ENCODE data around the gene APOL1. TPM values are rescaled to one million over a fixed set of nuclear protein-coding genes. Genes with fewer than 3 reads are reported as not detected.

The APOL1 gene
- total RNA-seq, 1 experiment from 2014 or later = 0.30 TPM

DNA sequence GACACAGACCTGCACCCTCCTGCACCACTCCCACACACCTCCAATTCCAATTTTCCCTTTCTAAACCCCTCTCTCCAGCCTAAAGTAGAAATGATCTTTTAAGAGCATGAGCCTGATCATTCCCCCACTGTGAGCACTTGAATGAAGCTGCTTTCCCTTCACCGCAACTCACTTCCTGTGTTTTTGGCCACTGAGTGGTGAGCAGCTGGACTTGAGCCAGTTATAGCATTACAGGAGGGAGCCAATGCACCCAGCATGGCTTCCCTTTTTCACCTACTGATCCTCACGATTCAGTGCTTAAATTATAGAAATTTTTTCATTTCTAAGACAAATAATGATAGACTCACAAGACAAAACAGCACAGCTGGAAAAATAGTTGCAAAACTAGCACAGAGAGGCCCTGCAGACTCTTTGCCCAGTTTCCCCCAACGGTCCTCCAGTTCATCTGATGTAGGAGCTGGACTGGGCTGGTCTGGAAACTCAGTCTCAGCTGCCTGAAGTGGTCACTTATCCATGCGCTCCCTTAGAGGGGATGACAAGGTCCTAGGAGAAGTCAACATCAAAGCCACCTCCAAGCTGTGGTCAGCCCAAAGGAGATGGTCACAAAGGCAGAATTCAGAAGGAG lies 41.6 kb upstream of the APOL1 start (continued):
- TF ChIP-seq, protein P1, sequence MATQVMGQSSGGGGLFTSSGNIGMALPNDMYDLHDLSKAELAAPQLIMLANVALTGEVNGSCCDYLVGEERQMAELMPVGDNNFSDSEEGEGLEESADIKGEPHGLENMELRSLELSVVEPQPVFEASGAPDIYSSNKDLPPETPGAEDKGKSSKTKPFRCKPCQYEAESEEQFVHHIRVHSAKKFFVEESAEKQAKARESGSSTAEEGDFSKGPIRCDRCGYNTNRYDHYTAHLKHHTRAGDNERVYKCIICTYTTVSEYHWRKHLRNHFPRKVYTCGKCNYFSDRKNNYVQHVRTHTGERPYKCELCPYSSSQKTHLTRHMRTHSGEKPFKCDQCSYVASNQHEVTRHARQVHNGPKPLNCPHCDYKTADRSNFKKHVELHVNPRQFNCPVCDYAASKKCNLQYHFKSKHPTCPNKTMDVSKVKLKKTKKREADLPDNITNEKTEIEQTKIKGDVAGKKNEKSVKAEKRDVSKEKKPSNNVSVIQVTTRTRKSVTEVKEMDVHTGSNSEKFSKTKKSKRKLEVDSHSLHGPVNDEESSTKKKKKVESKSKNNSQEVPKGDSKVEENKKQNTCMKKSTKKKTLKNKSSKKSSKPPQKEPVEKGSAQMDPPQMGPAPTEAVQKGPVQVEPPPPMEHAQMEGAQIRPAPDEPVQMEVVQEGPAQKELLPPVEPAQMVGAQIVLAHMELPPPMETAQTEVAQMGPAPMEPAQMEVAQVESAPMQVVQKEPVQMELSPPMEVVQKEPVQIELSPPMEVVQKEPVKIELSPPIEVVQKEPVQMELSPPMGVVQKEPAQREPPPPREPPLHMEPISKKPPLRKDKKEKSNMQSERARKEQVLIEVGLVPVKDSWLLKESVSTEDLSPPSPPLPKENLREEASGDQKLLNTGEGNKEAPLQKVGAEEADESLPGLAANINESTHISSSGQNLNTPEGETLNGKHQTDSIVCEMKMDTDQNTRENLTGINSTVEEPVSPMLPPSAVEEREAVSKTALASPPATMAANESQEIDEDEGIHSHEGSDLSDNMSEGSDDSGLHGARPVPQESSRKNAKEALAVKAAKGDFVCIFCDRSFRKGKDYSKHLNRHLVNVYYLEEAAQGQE (IDR thresholded peaks at IDR 0.05; ENCODE audit: low read depth) = no peak

DNA sequence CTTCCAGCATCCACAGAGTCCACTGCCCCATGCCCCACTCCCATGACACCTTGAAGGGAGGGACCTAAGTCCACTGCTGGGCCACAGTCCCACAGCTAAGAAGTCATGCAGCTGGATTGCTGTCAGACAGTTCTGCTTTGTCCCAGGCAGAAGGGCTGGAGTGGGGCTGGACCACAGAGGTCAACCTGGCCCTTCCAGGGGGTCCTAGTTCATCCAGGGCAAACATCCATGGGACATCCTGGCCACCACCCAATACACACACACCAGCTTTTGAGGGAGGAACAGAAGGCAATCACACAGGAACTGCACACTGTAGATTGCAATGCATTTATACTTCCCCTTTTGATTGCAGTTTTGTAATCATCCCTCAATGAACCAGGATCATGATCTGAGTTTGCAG lies 40.0 kb upstream of the APOL1 start:
- H3K79me2 ChIP-seq (ENCODE audit: insufficient read depth, low read length) = no peaks in the 10 kb centered on the region
- H3K27me3 ChIP-seq (ENCODE audit: insufficient read depth, low read length) = peaks cover 29% of the 10 kb centered on the region
- DNase-seq (ENCODE audit: low read depth, low spot score) (no peak), ATAC-seq (no peak)
- no peaks in the 10 kb centered on the region for H3K36me3 ChIP-seq (ENCODE audit: control insufficient read depth in 1 of 2, insufficient read depth in 2 of 2, low read length in 2 of 2)
- H3K9me2 ChIP-seq (ENCODE audit: insufficient read depth) = no peaks in the 10 kb centered on the region
- no peak overlapping the region for H3K9ac ChIP-seq (ENCODE audit: low read length)
- ChIA-PET CTCF (no interaction called here), POLR2A (no interaction called here), RAD21 (ENCODE audit: low non-redundant PET in 1 of 2, low total read pairs in 2 of 2, uncharacterized antibody in 2 of 2, unreplicated experiment in 2 of 2) (no interaction called here)
- TF ChIP-seq SIN3A (IDR thresholded peaks at IDR 0.05; ENCODE audit: low read depth) = no peak
- no peak for TF ChIP-seq EGR1 (IDR thresholded peaks at IDR 0.05; ENCODE audit: low read depth)
- TF ChIP-seq TCF7L2 (IDR thresholded peaks at IDR 0.05; ENCODE audit: borderline replicate concordance, extremely low read depth, insufficient read depth, insufficient read length) = no peak
- TF ChIP-seq ATF3 (IDR thresholded peaks at IDR 0.05) = no peak
- TF ChIP-seq POLR2A (IDR thresholded peaks at IDR 0.05; ENCODE audit: borderline replicate concordance, extremely low read depth, insufficient read depth, insufficient read length) = no peak
- H3K27ac ChIP-seq (ENCODE audit: low read depth, low read length) = no peak overlapping the region
- intact Hi-C loops (cut with micrococcal nuclease) = no loop called here
- no peaks in the 10 kb centered on the region for H3K9me3 ChIP-seq (ENCODE audit: control insufficient read depth in 1 of 2, insufficient read depth in 1 of 2, low read depth in 1 of 2, low read length in 2 of 2)
- no peak overlapping the region for H3K4me3 ChIP-seq (replicated peaks in 1 of 2; ENCODE audit: low read depth in 1 of 2, low read length in 2 of 2)
- H3K4me2 ChIP-seq (ENCODE audit: low read length) = no peak overlapping the region
- H2AFZ ChIP-seq (ENCODE audit: low read depth, low read length, poor library complexity, severe bottlenecking) = no peak overlapping the region
- no TSS peak for BruUV-seq (replicated peaks)
- no peaks in the 10 kb centered on the region for H4K20me1 ChIP-seq (ENCODE audit: insufficient read depth)
- no peaks in the 10 kb centered on the region for H3K4me1 ChIP-seq (ENCODE audit: control insufficient read depth in 1 of 2, insufficient read depth in 2 of 2, low read length in 2 of 2)

Measured in HCT116 (cell line).